HFF-Myc (cell line): ENCODE results near the gene PLOD2.

Source experiments
- DNase-seq: peaks from one replicate; pipeline ENCODE4 v3.0.0-alpha.2; 2011; ENCODE audit warnings: low read depth; ENCODE audit errors: extremely low read depth
- H3K4me3 ChIP-seq: replicated peaks from 2 replicates; pipeline ENCODE4 v1.5.1; 2011; ENCODE audit warnings: low read depth, mild to moderate bottlenecking, control low read depth, low read length
- CTCF ChIP-seq: IDR thresholded peaks from 2 replicates; pipeline ENCODE4 v1.5.1; 2012; ENCODE audit warnings: mild to moderate bottlenecking, low read depth, low read length, control low read depth; ENCODE audit errors: missing control alignments

Gene PLOD2

GRCh38 chr3:146071632-146072031, 89.4 kb downstream of the PLOD2 start:
- no peak for DNase-seq
- H3K4me3 ChIP-seq, result no peak overlapping the region
- TF ChIP-seq CTCF, result no peak

- peak; percentile 1 for DNase-seq
- no peak for TF ChIP-seq CTCF
- no peak overlapping the region for H3K4me3 ChIP-seq
These were observed 93.9 kb downstream of the PLOD2 start for GRCh38 chr3:146067048-146067447.

- H3K4me3 ChIP-seq, result no peak overlapping the region
- DNase-seq, result peak; percentile 47
- TF ChIP-seq CTCF, result peak; percentile 41
These were observed 95.4 kb downstream of the PLOD2 start for GRCh38 chr3:146065573-146066006.

GRCh38 chr3:146058241-146058640, 102.7 kb downstream of the PLOD2 start:
- no peak for TF ChIP-seq CTCF
- DNase-seq, result no peak
- H3K4me3 ChIP-seq, result no peak overlapping the region

- no peak for DNase-seq
- no peak overlapping the region for H3K4me3 ChIP-seq
- no peak for TF ChIP-seq CTCF
These were observed 108.1 kb downstream of the PLOD2 start for GRCh38 chr3:146052791-146053310.

GRCh38 chr3:146052056-146052790, 108.8 kb downstream of the PLOD2 start:
- H3K4me3 ChIP-seq, result no peak overlapping the region
- TF ChIP-seq CTCF, result no peak
- no peak for DNase-seq
